ACC112 (cell line): ENCODE measurements around the gene SDE2.

Experiments
- H2AFZ ChIP-seq: fragments of 200-600 bp; sonication (generic); one replicate; pipeline ENCODE4 v1.6.0; 2017; ENCODE audit warnings: antibody characterized with exemption, low read length; ENCODE audit not compliant: unreplicated experiment
- H3K27ac ChIP-seq: fragments of 200-600 bp; sonication (generic); 2 replicates; pipeline ENCODE4 v1.5.1; 2014; ENCODE audit warnings: low read depth, mild to moderate bottlenecking, antibody characterized with exemption, low read length, moderate library complexity
- H3K27me3 ChIP-seq: fragments of 200-600 bp; sonication (generic); 2 replicates; pipeline ENCODE4 v1.6.1; 2014; ENCODE audit warnings: mild to moderate bottlenecking, antibody characterized with exemption, low read length, moderate library complexity, mixed read lengths; ENCODE audit not compliant: insufficient read depth
- H3K36me3 ChIP-seq: fragments of 200-600 bp; sonication (generic); 2 replicates; pipeline ENCODE4 v1.6.1; 2016; ENCODE audit warnings: mild to moderate bottlenecking, antibody characterized with exemption, low read length, moderate library complexity, mixed read lengths; ENCODE audit not compliant: insufficient read depth
- H3K4me1 ChIP-seq: fragments of 200-600 bp; sonication (generic); one replicate; pipeline ENCODE4 v1.6.1; 2016; ENCODE audit warnings: low read length, mixed read lengths; ENCODE audit not compliant: insufficient read depth, unreplicated experiment, control insufficient read depth
- H3K4me3 ChIP-seq: fragments of 200-600 bp; sonication (generic); 2 replicates; pipeline ENCODE4 v1.5.1; 2014; ENCODE audit warnings: mild to moderate bottlenecking, low read depth, low read length
- H3K79me2 ChIP-seq: fragments of 200-600 bp; sonication (generic); one replicate; pipeline ENCODE4 v1.6.0; 2016; ENCODE audit warnings: low read length; ENCODE audit not compliant: control insufficient read depth, unreplicated experiment, insufficient read depth

The SDE2 gene

DNA sequence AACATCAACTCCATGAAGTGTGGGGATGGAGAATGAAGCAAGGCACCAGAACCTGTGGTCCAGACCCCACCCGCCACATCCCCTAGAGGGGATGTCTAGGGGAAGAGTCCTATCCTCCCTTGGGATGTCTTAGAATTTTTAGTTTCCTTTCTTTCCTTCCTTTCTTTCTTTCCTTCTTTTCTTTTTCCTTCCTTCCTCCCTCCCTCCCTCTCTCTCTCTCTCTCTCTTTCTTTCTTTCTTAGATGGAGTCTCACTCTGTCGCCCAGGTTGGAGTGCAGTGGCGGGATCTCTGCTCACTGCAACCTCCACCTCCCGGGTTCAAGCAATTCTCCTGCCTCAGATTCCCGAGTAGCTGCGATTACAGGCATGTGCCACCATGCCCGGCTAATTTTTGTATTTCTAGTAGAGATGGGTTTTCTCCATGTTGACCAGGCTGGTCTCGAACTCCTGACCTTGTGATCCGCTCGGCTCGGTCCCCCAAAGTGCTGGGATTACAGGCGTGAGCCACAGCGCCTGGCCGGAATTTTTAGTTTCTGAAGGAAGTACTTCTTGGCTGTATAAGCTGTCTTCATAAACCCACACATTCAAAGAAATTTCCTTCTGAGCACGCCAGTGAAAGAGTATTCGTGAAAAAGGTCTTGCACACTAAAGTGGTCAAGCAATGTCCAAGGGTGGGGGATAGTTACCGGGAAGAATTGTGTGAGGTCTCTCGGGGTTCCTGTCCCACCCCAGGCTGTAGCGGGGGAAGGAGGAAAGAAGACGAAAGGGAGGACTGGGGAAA lies 37.3 kb downstream of the SDE2 start:
- Histone ChIP-seq H3K4me3 (no peak overlapping the region), H3K36me3 (no peaks in the 10 kb centered on the region), H3K27ac (no peak overlapping the region), H3K79me2 (no peaks in the 10 kb centered on the region), H3K27me3 (peaks cover 8% of the 10 kb centered on the region; the same call in 1 of the 2 replicates), H3K4me1 (no peaks in the 10 kb centered on the region), H2AFZ (no peak overlapping the region)

DNA sequence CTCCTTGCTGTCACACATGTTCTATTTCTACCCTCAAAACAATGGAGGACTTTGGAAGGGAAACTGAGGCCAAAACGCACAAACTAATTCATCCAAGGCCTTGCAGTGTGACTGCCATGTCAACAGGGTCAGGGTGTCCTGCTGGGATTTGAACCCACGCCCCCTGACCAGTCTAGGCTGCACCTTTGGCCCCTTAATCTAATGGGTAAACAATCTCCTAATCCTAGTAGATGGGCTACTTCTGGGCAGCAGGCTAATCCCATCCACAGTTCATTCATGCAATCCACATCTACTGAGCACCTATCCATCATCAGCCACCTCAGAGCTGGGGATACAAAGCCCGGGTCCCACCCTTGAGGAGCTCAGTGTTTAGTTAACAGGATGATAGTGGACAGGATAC lies 41.1 kb downstream of the SDE2 start:
- H3K79me2 ChIP-seq = no peaks in the 10 kb centered on the region
- no peak overlapping the region for H3K27ac ChIP-seq
- H3K4me1 ChIP-seq = no peaks in the 10 kb centered on the region
- no peaks in the 10 kb centered on the region for H3K36me3 ChIP-seq
- no peak overlapping the region for H2AFZ ChIP-seq
- H3K4me3 ChIP-seq = no peak overlapping the region
- H3K27me3 ChIP-seq = peaks cover 32% of the 10 kb centered on the region

DNA sequence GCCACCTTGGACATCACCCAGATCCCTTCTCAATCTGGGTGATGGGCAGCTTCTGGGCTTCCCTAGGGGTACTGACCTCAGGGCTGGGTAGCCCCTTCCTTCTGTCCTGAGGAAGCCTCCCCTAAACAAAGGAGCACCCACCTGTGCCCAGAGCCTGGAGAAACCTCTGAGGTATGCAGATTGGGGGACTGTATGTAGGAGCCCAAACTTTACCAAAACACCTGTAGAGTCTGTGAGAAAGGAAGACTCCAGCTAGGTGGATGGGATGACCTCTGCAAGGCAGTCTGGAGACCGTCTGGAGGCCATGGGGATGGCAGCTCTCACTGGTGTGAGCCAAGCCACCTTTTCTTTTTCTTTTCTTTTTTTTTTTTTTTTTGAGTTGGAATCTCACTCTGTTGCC lies 44.4 kb downstream of the SDE2 start:
- H3K27ac ChIP-seq = no peak overlapping the region
- no peaks in the 10 kb centered on the region for H3K36me3 ChIP-seq
- no peak overlapping the region for H3K4me3 ChIP-seq
- no peaks in the 10 kb centered on the region for H3K79me2 ChIP-seq
- peaks cover 31% of the 10 kb centered on the region for H3K27me3 ChIP-seq
- no peak overlapping the region for H2AFZ ChIP-seq
- no peaks in the 10 kb centered on the region for H3K4me1 ChIP-seq

DNA sequence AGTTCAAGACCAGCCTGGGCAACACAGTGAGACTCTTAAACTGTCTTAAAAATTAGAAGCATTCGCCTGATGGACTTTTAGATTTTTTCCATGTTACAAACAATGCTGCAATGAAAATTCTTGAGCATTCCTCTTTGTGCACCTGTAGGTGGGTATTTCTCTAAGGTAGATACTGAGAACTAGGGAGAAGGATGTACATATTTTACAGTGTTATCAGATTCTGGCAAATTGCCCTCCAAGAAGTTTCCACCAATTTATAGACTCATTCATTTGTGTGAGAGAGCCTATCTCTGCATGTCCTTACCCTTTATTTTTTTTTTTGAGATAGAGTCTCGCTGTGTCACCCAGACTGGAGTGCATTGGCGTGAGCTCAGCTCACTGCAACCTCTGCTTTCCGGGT lies 45.8 kb downstream of the SDE2 start:
- Histone ChIP-seq H3K36me3 (no peaks in the 10 kb centered on the region), H2AFZ (no peak overlapping the region), H3K27ac (no peak overlapping the region), H3K4me1 (no peaks in the 10 kb centered on the region), H3K79me2 (no peaks in the 10 kb centered on the region), H3K27me3 (peaks cover 40% of the 10 kb centered on the region), H3K4me3 (no peak overlapping the region)

DNA sequence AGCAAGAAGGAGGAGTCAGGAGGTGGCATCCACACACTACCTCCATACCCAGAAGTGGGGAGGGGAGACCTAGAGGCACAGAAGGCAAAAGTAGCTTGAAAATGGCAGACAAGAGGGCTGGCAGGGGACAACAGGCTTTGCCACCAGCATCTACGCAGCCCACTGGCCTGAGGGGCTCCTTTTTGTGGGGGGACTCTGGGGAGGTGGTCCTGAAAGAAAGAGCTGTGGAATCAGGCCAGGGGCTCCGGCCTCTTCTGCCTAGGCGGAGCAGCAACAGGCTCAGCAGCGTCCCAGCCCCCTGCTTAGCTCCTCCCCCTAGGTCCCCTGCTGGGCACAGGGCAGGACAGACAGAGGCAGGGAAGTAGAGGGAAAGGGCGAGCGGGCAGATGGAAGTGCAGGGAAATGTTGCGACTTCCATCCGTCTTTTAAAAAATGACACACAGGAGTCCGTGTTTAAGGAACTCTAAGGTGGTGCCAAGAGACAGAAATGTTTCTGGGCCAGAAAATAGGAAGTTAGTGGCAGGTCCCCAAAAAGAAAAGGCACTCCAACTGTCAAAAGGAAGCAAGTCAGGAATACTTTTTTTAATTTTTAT lies 48.1 kb downstream of the SDE2 start:
- Histone ChIP-seq H3K4me3 (no peak overlapping the region), H3K36me3 (no peaks in the 10 kb centered on the region), H3K4me1 (no peaks in the 10 kb centered on the region), H3K27me3 (peaks cover 48% of the 10 kb centered on the region), H3K79me2 (no peaks in the 10 kb centered on the region), H3K27ac (no peak overlapping the region), H2AFZ (no peak overlapping the region)

DNA sequence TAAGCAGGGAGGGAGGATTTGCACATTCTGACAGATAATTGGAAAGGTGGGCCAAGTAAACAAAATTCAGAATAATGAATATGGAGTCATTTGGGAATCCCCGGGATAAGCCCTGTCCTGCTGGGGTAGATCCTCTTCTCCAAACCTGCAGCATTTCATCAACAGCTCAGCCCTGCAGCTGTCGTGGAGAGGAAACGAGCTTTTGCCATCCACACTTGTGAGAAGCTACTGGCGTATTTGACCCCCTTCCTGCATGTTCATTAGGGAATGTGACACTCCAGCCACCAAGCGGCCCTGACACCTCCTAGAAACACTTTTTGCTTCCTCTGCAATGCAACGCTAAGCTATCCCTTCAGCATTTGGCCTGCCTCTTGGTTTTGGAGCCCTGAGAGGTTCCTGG lies 50.1 kb downstream of the SDE2 start:
- Histone ChIP-seq H3K79me2 (no peaks in the 10 kb centered on the region), H3K27me3 (peaks cover 35% of the 10 kb centered on the region), H3K27ac (no peak overlapping the region), H3K36me3 (no peaks in the 10 kb centered on the region), H2AFZ (no peak overlapping the region), H3K4me1 (no peaks in the 10 kb centered on the region), H3K4me3 (no peak overlapping the region)

DNA sequence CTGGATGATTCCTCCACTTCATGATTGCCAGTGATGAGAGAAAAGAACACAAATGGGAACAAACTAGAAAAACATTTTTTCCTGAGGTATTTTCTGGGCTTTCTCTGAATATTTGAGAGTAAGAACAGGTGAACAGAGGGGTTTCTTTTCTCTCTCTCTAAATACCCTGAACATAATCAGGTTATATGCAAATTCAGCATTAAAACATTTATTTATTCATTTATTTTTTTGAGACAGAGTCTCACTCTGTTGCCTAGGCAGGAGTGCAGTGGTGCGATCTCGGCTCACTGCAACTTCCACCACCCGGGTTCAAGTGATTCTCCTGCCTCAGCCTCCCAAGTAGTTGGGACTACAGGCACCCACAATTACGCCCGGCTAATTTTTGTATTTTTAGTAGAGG lies 52.3 kb downstream of the SDE2 start:
- H3K4me3 ChIP-seq = no peak overlapping the region
- no peaks in the 10 kb centered on the region for H3K79me2 ChIP-seq
- H2AFZ ChIP-seq = no peak overlapping the region
- H3K4me1 ChIP-seq = no peaks in the 10 kb centered on the region
- H3K27me3 ChIP-seq = peaks cover 27% of the 10 kb centered on the region
- H3K36me3 ChIP-seq = no peaks in the 10 kb centered on the region
- no peak overlapping the region for H3K27ac ChIP-seq

DNA sequence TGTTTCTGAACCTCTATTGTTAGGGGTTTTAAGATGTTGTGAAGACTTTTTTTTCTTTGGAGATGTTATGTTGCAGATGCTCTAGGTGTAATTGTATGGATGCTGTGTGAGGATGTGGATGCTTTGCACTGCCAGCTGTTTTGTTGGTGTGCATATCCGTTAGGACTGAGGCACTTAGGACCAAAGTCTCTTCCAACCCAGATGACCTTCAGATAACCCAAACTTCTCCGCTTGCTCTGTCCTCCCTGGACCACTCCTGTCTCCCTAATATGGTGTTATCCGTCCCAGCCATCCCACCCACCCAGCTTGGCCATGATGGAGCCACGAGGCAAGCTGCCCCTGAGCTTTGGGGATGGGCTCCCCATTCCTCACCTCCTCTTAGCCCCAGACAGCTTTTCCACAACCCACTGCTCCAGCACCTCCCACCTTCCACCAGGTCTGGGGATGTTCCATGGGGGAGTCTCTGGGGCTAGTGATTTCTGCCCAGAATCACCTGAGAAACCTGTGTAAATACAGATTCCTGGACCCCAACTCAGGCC lies 53.0 kb downstream of the SDE2 start:
- no peaks in the 10 kb centered on the region for H3K36me3 ChIP-seq
- no peak overlapping the region for H2AFZ ChIP-seq
- H3K27me3 ChIP-seq = peaks cover 27% of the 10 kb centered on the region
- no peak overlapping the region for H3K4me3 ChIP-seq
- H3K27ac ChIP-seq = no peak overlapping the region
- no peaks in the 10 kb centered on the region for H3K4me1 ChIP-seq
- no peaks in the 10 kb centered on the region for H3K79me2 ChIP-seq

DNA sequence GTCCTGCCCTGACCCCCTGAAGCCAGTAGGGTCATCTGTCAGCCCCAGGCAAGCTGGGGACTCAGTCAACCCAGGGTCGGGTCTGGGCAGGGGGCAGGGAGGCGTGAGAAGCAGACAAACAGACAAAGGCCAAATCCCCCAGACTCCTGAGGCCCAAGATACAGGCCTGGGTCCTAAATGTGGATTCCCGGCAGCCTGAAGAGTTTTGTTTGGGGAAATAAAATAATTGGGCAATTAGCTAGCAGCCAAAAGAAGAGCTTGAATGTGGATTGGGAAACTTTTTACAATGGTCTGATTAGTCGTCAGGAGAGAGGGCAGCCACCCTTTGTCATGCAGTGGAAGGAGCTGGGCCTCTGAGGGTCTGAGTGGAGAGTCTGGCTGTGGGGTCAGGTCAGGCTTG lies 53.6 kb downstream of the SDE2 start:
- Histone ChIP-seq H3K4me1 (no peaks in the 10 kb centered on the region), H3K27me3 (peaks cover 21% of the 10 kb centered on the region), H3K79me2 (no peaks in the 10 kb centered on the region), H3K4me3 (no peak overlapping the region), H3K36me3 (no peaks in the 10 kb centered on the region), H3K27ac (no peak overlapping the region), H2AFZ (no peak overlapping the region)

DNA sequence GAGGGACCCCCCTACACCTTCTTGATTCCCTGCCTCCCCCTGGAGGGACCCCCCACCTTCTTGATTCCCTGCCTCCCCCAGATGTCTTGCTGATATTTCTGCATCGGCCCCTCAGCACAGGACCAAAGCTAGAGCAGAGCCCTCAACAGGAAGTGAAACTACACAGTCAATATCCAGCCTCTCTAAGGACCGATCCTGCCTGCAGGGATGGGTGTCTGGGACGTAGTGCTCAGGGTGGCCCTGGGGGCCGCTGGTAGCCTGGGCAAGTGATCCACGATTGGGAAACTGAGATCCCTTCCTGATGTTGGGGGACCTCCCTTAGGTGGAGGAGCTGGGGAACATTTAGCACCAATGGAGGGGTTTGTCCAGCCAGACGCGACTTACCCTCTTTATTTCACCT lies 54.2 kb downstream of the SDE2 start:
- H3K27me3 ChIP-seq = peaks cover 20% of the 10 kb centered on the region
- H3K27ac ChIP-seq = no peak overlapping the region
- H3K79me2 ChIP-seq = no peaks in the 10 kb centered on the region
- H3K4me1 ChIP-seq = no peaks in the 10 kb centered on the region
- no peak overlapping the region for H2AFZ ChIP-seq
- no peaks in the 10 kb centered on the region for H3K36me3 ChIP-seq
- no peak overlapping the region for H3K4me3 ChIP-seq

DNA sequence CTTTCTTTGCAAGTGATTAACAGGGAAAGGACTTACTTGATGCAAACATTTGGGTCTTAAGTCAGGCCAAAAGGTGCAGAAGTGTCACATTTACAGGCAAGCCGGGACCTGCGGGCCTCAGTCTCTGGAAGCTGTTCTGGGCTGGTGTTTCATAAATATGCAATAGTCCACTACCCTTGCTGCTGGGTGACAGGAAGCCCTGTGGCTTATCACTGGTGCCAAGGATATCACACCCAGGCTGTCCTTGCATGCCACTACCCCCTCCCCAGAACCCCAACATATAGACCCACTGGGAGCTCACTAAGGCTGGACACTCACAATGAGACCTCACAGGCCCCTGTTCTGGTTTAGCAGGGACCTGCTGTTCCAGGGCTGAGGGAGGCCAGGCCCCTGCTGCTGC lies 54.8 kb downstream of the SDE2 start:
- no peaks in the 10 kb centered on the region for H3K4me1 ChIP-seq
- H3K27ac ChIP-seq = no peak overlapping the region
- no peak overlapping the region for H2AFZ ChIP-seq

More for the DNA sequence above, 54.8 kb downstream of the SDE2 start:
- no peak overlapping the region for H3K4me3 ChIP-seq
- no peaks in the 10 kb centered on the region for H3K79me2 ChIP-seq
- H3K27me3 ChIP-seq = peaks cover 20% of the 10 kb centered on the region
- H3K36me3 ChIP-seq = no peaks in the 10 kb centered on the region
